GM23338 (cell line): ENCODE data around the gene CNTNAP2. TPM values are rescaled to one million over a fixed set of nuclear protein-coding genes. Genes with fewer than 3 reads are reported as not detected.

Experiments used
- ATAC-seq: fragments of 200-7000 bp; cut with Tn5 transposase; 3 replicates; pipeline ENCODE4 v1.9.1; 2020
- DNase-seq: peaks from one replicate; pipeline ENCODE4 v3.0.0-alpha.2; 2015; ENCODE audit warnings: low spot score
- H2AFZ ChIP-seq: fragments of 200-600 bp; sonication (generic); 2 replicates; pipeline ENCODE4 v1.8.0; 2016; ENCODE audit warnings: antibody characterized with exemption, mild to moderate bottlenecking, moderate library complexity
- H3F3A ChIP-seq: fragments of 200-600 bp; sonication (generic); replicated peaks from 2 replicates; pipeline ENCODE4 v1.8.0; 2017; ENCODE audit warnings: antibody characterized with exemption, mixed run types, low read depth
- H3K27ac ChIP-seq: fragments of 200-600 bp; sonication (generic); 2 replicates; pipeline ENCODE4 v1.6.1; 2016; ENCODE audit warnings: low read depth
- H3K27me3 ChIP-seq: fragments of 200-600 bp; sonication (generic); 2 replicates; pipeline ENCODE4 v1.8.0; 2016; ENCODE audit warnings: mild to moderate bottlenecking, mixed run types, moderate library complexity; ENCODE audit not compliant: insufficient read depth
- H3K36me3 ChIP-seq: fragments of 200-600 bp; sonication (generic); 2 replicates; pipeline ENCODE4 v1.8.0; 2016; ENCODE audit warnings: mild to moderate bottlenecking; ENCODE audit not compliant: insufficient read depth
- H3K4me1 ChIP-seq: fragments of 200-600 bp; sonication (generic); 2 replicates; pipeline ENCODE4 v1.8.0; 2016; ENCODE audit warnings: mild to moderate bottlenecking, moderate library complexity; ENCODE audit not compliant: insufficient read depth
- H3K4me2 ChIP-seq: fragments of 200-600 bp; sonication (generic); 2 replicates; pipeline ENCODE4 v1.7.1; 2017; ENCODE audit warnings: mixed run types
- H3K4me3 ChIP-seq: fragments of 200-600 bp; sonication (generic); 2 replicates; pipeline ENCODE4 v1.6.1; 2016; ENCODE audit warnings: mixed run types
- H3K79me2 ChIP-seq: fragments of 200-600 bp; sonication (generic); replicated peaks from 2 replicates; pipeline ENCODE4 v1.8.0; 2017; ENCODE audit warnings: mild to moderate bottlenecking; ENCODE audit not compliant: insufficient read depth
- H3K9me2 ChIP-seq: fragments of 200-600 bp; sonication (generic); 2 replicates; pipeline ENCODE4 v1.8.0; 2017; ENCODE audit not compliant: insufficient read depth
- H4K20me1 ChIP-seq: fragments of 200-600 bp; sonication (generic); replicated peaks from 2 replicates; pipeline ENCODE4 v1.8.0; 2017; ENCODE audit warnings: mild to moderate bottlenecking; ENCODE audit not compliant: insufficient read depth
- H3K27ac Mint-ChIP-seq: 2 replicates; pipeline ENCODE4 v1.8.0; 2020; ENCODE audit warnings: inconsistent platforms, mild to moderate bottlenecking, moderate library complexity, mixed read lengths
- H3K27me3 Mint-ChIP-seq: 3 replicates; pipeline ENCODE4 v1.8.0; 2022; ENCODE audit warnings: low read depth, mild to moderate bottlenecking, moderate library complexity, mixed read lengths, inconsistent platforms; ENCODE audit not compliant: insufficient read depth, poor library complexity
- H3K36me3 Mint-ChIP-seq: 3 replicates; pipeline ENCODE4 v1.8.0; 2021; ENCODE audit warnings: low read depth, mild to moderate bottlenecking, inconsistent platforms, moderate library complexity, mixed read lengths
- H3K4me1 Mint-ChIP-seq: 3 replicates; pipeline ENCODE4 v1.8.0; 2020; ENCODE audit warnings: mild to moderate bottlenecking, inconsistent platforms, mixed read lengths
- H3K4me3 Mint-ChIP-seq: 3 replicates; pipeline ENCODE4 v1.8.0; 2021; ENCODE audit warnings: moderate library complexity, mild to moderate bottlenecking, inconsistent platforms, mixed read lengths
- H3K9me3 Mint-ChIP-seq: 3 replicates; pipeline ENCODE4 v1.8.0; 2020; ENCODE audit warnings: moderate library complexity, mild to moderate bottlenecking, inconsistent platforms, mixed read lengths
- CREB1 ChIP-seq: fragments of 250-450 bp; sonication (Bioruptor Pico); IDR thresholded peaks from 2 replicates; pipeline ENCODE4 v1.5.0; 2020; ENCODE audit warnings: low read depth, mild to moderate bottlenecking, moderate library complexity
- ETS1 ChIP-seq: IDR thresholded peaks from 2 replicates; pipeline ENCODE4 v1.6.1; 2016; ENCODE audit warnings: antibody characterized with exemption
- EZH2 ChIP-seq: fragments of 200-600 bp; sonication (generic); IDR thresholded peaks from one replicate; pipeline ENCODE4 v1.8.0; 2017; ENCODE audit warnings: antibody characterized with exemption, mild to moderate bottlenecking, low read depth; ENCODE audit not compliant: unreplicated experiment
- EZH2phosphoT487 ChIP-seq: fragments of 200-600 bp; sonication (generic); IDR thresholded peaks from one replicate; pipeline ENCODE4 v1.8.1; 2018; ENCODE audit warnings: antibody characterized with exemption; ENCODE audit not compliant: unreplicated experiment
- JUNB ChIP-seq: IDR thresholded peaks from one replicate; pipeline ENCODE4 v1.6.1; 2016; ENCODE audit warnings: antibody characterized with exemption; ENCODE audit not compliant: unreplicated experiment
- NANOG ChIP-seq: IDR thresholded peaks from 2 replicates; pipeline ENCODE4 v1.6.1; 2016; ENCODE audit warnings: antibody characterized with exemption, borderline replicate concordance
- POLR2AphosphoS5 ChIP-seq: IDR thresholded peaks from 2 replicates; pipeline ENCODE4 v1.6.1; 2016; ENCODE audit warnings: antibody characterized with exemption, low read depth
- STAT1 ChIP-seq: IDR thresholded peaks from one replicate; pipeline ENCODE4 v1.6.1; 2016; ENCODE audit warnings: antibody characterized with exemption; ENCODE audit not compliant: unreplicated experiment
- ZNF114 ChIP-seq: fragments of 250-450 bp; sonication (Bioruptor Pico); IDR thresholded peaks from 2 replicates; pipeline ENCODE4 v1.5.0; 2020; ENCODE audit warnings: mild to moderate bottlenecking, moderate library complexity
- ZNF331 ChIP-seq: fragments of 250-450 bp; sonication (Bioruptor Pico); IDR thresholded peaks from 2 replicates; pipeline ENCODE4 v1.5.0; 2020; ENCODE audit warnings: low read depth, mild to moderate bottlenecking, moderate library complexity
- polyA plus RNA-seq: library from polyadenylated mRNA; unstranded; fragments of >200 nt; fragmentation: Nextera tagmentation; extraction: Ambion mirVana; gene quantifications from 2 replicates; pipeline ENCODE4 v1.2.1, GENCODE V29; 2016
- total RNA-seq: library from RNA; depleted of rRNA; stranded (reverse); fragments of >200 nt; shearing (Covaris generic); gene quantifications from 2 replicates; pipeline ENCODE4 v1.2.3, GENCODE V29; 2014
- TF ChIP-seq, protein P1 (sequence below): fragments of 250-450 bp; sonication (Bioruptor Pico); IDR thresholded peaks from 2 replicates; pipeline ENCODE4 v1.5.0; 2020; ENCODE audit warnings: mild to moderate bottlenecking, moderate library complexity
- TF ChIP-seq, protein P2 (sequence below): IDR thresholded peaks from one replicate; pipeline ENCODE4 v1.6.1; 2018; ENCODE audit warnings: antibody characterized with exemption; ENCODE audit not compliant: unreplicated experiment

CNTNAP2 gene
- total and polyA plus RNA-seq, 2 experiments from 2014 or later = 38.2 to 61.3 TPM

GRCh38 chr7:146249272-146249671, 132.7 kb downstream of the CNTNAP2 start:
- 0 out of 2 replicates have a peak overlapping the region, but pooled peaks have one; percentile 53 for H3K27ac Mint-ChIP-seq

GRCh38 chr7:146255609-146256008, 139.0 kb downstream of the CNTNAP2 start:
- Histone ChIP-seq H3K4me1 (peaks cover 12% of the 10 kb centered on the region), H3K4me2 (no peak overlapping the region), H4K20me1 (no peaks in the 10 kb centered on the region), H3K79me2 (no peaks in the 10 kb centered on the region), H3F3A (no peaks in the 10 kb centered on the region), H3K27me3 (no peaks in the 10 kb centered on the region), H3K9me2 (no peaks in the 10 kb centered on the region), H3K27ac (no peak overlapping the region), H3K4me3 (no peak overlapping the region), H2AFZ (peak overlapping the region; percentile 43; the same call in 1 of the 2 replicates), H3K36me3 (no peaks in the 10 kb centered on the region; the same call in 1 of the 2 replicates)
- Mint-ChIP-seq H3K27me3 (no peaks in the 10 kb centered on the region), H3K27ac (no peak overlapping the region), H3K4me1 (peaks cover 26% of the 10 kb centered on the region), H3K36me3 (peaks cover 4% of the 10 kb centered on the region; the same call in 2 of the 3 replicates), H3K4me3 (no peak overlapping the region), H3K9me3 (peaks cover 21% of the 10 kb centered on the region)
- DNase-seq (no peak), ATAC-seq (no peak)
- TF ChIP-seq EZH2 (no peak), JUNB (no peak), CREB1 (CRISPR knock-in tag) (no peak), ZNF331 (no peak), STAT1 (no peak), POLR2AphosphoS5 (no peak), ZNF114 (CRISPR knock-in tag) (no peak), NANOG (no peak), ETS1 (no peak), EZH2phosphoT487 (no peak)
- TF ChIP-seq, protein P1, sequence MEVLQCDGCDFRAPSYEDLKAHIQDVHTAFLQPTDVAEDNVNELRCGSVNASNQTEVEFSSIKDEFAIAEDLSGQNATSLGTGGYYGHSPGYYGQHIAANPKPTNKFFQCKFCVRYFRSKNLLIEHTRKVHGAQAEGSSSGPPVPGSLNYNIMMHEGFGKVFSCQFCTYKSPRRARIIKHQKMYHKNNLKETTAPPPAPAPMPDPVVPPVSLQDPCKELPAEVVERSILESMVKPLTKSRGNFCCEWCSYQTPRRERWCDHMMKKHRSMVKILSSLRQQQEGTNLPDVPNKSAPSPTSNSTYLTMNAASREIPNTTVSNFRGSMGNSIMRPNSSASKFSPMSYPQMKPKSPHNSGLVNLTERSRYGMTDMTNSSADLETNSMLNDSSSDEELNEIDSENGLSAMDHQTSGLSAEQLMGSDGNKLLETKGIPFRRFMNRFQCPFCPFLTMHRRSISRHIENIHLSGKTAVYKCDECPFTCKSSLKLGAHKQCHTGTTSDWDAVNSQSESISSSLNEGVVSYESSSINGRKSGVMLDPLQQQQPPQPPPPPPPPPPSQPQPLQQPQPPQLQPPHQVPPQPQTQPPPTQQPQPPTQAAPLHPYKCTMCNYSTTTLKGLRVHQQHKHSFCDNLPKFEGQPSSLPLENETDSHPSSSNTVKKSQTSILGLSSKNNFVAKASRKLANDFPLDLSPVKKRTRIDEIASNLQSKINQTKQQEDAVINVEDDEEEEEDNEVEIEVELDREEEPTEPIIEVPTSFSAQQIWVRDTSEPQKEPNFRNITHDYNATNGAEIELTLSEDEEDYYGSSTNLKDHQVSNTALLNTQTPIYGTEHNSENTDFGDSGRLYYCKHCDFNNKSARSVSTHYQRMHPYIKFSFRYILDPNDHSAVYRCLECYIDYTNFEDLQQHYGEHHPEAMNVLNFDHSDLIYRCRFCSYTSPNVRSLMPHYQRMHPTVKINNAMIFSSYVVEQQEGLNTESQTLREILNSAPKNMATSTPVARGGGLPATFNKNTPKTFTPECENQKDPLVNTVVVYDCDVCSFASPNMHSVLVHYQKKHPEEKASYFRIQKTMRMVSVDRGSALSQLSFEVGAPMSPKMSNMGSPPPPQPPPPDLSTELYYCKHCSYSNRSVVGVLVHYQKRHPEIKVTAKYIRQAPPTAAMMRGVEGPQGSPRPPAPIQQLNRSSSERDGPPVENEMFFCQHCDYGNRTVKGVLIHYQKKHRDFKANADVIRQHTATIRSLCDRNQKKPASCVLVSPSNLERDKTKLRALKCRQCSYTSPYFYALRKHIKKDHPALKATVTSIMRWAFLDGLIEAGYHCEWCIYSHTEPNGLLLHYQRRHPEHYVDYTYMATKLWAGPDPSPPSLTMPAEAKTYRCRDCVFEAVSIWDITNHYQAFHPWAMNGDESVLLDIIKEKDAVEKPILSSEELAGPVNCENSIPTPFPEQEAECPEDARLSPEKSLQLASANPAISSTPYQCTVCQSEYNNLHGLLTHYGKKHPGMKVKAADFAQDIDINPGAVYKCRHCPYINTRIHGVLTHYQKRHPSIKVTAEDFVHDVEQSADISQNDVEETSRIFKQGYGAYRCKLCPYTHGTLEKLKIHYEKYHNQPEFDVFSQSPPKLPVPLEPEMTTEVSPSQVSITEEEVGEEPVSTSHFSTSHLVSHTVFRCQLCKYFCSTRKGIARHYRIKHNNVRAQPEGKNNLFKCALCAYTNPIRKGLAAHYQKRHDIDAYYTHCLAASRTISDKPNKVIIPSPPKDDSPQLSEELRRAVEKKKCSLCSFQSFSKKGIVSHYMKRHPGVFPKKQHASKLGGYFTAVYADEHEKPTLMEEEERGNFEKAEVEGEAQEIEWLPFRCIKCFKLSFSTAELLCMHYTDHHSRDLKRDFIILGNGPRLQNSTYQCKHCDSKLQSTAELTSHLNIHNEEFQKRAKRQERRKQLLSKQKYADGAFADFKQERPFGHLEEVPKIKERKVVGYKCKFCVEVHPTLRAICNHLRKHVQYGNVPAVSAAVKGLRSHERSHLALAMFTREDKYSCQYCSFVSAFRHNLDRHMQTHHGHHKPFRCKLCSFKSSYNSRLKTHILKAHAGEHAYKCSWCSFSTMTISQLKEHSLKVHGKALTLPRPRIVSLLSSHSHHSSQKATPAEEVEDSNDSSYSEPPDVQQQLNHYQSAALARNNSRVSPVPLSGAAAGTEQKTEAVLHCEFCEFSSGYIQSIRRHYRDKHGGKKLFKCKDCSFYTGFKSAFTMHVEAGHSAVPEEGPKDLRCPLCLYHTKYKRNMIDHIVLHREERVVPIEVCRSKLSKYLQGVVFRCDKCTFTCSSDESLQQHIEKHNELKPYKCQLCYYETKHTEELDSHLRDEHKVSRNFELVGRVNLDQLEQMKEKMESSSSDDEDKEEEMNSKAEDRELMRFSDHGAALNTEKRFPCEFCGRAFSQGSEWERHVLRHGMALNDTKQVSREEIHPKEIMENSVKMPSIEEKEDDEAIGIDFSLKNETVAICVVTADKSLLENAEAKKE (CRISPR knock-in tag) = no peak
- TF ChIP-seq, protein P2, sequence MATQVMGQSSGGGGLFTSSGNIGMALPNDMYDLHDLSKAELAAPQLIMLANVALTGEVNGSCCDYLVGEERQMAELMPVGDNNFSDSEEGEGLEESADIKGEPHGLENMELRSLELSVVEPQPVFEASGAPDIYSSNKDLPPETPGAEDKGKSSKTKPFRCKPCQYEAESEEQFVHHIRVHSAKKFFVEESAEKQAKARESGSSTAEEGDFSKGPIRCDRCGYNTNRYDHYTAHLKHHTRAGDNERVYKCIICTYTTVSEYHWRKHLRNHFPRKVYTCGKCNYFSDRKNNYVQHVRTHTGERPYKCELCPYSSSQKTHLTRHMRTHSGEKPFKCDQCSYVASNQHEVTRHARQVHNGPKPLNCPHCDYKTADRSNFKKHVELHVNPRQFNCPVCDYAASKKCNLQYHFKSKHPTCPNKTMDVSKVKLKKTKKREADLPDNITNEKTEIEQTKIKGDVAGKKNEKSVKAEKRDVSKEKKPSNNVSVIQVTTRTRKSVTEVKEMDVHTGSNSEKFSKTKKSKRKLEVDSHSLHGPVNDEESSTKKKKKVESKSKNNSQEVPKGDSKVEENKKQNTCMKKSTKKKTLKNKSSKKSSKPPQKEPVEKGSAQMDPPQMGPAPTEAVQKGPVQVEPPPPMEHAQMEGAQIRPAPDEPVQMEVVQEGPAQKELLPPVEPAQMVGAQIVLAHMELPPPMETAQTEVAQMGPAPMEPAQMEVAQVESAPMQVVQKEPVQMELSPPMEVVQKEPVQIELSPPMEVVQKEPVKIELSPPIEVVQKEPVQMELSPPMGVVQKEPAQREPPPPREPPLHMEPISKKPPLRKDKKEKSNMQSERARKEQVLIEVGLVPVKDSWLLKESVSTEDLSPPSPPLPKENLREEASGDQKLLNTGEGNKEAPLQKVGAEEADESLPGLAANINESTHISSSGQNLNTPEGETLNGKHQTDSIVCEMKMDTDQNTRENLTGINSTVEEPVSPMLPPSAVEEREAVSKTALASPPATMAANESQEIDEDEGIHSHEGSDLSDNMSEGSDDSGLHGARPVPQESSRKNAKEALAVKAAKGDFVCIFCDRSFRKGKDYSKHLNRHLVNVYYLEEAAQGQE = no peak

More at GRCh38 chr7:146249272-146249671, 132.7 kb downstream of the CNTNAP2 start:
- Histone ChIP-seq H3K4me1 (peaks cover 19% of the 10 kb centered on the region; the same call in 1 of the 2 replicates), H3F3A (no peaks in the 10 kb centered on the region), H3K79me2 (peaks cover 44% of the 10 kb centered on the region), H3K27ac (peak overlapping the region; percentile 89), H3K36me3 (no peaks in the 10 kb centered on the region), H3K9me2 (no peaks in the 10 kb centered on the region), H3K4me2 (peak overlapping the region; percentile 61), H4K20me1 (no peaks in the 10 kb centered on the region), H3K27me3 (no peaks in the 10 kb centered on the region), H2AFZ (no peak overlapping the region), H3K4me3 (no peak overlapping the region)
- Mint-ChIP-seq H3K27me3 (peaks cover 19% of the 10 kb centered on the region), H3K9me3 (peaks cover 11% of the 10 kb centered on the region), H3K4me1 (peaks cover 47% of the 10 kb centered on the region), H3K4me3 (peak overlapping the region; percentile 40; the same call in 2 of the 3 replicates), H3K36me3 (peaks cover 35% of the 10 kb centered on the region)
- TF ChIP-seq CREB1 (CRISPR knock-in tag) = no peak
- no peak for DNase-seq
- peak; percentile 62 for ATAC-seq
